Measurements from ENCODE around the gene HOXA7. TPM values are rescaled to one million over a fixed set of nuclear protein-coding genes. Genes with fewer than 3 reads are reported as not detected.

HOXA7 gene
- polyA plus RNA-seq, 1 of the 3 experiments (the other 2 are of a cell fraction), result not detected

DNA sequence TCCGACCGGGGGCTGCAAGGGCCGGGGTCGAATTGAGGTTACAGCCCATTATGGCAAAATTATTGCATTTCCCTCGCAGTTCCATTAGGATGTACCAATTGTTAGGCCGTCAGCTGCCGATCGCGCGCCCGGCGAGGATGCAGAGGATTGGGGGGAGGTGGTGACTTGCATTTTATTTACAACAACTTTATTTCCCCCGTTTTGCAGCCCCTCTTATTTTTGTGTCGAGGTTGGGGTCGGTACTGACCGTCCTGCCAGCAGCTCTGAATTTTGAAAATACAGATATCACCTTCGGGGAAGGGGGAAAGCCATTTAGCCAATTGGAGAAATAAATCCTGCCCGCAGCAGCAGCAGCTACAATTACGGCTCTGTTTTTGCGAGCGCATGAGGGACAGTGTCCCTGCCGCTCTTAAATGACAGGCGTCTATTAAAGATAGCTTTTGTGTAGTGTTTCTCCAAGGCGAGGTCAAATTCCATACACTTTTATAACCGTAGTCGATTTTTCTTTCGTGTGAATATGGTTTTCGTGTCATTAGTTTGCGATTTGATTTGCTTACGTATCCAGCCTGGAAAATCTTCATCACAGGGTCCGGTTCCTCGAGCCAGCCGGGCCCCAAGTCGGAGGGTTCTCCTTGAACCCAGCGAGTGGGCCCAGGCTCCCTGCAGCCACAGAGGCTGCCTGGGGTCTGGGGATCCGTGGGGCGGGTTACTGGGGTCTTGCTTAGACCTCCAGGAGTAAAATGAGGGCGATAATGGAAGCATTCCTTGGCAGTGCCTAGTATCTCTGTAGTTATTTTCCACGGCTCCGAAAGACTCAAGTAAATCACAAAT, 12.3 kb downstream of the HOXA7 start:
- Histone ChIP-seq H3K9ac (no peak overlapping the region), H3K9me3 (no peaks in the 10 kb centered on the region), H3K4me1 (ENCODE audit: control insufficient read depth in 1 of 2, insufficient read depth in 2 of 2, low read depth in 1 of 2, low read length in 1 of 2) (peaks cover 11 to 12% of the 10 kb centered on the region in 2 experiments; a peak in 1 of 4 replicates), H4K20me1 (ENCODE audit: insufficient read depth) (no peaks in the 10 kb centered on the region), H3K27me3 (ENCODE audit: insufficient read depth) (peaks cover 100% of the 10 kb centered on the region), H3K9me2 (no peaks in the 10 kb centered on the region), H3K4me3 (ENCODE audit: low read depth in 2 of 2, low read length in 1 of 2) (peak overlapping the region; percentile 17 to 31; a peak in 2 of 4 replicates), H3K79me2 (ENCODE audit: insufficient read depth) (no peaks in the 10 kb centered on the region), H3F3A (replicated peaks; ENCODE audit: insufficient read depth) (no peaks in the 10 kb centered on the region), H2AFZ (ENCODE audit: low read depth) (no peak overlapping the region), H3K36me3 (replicated peaks in 1 of 2; ENCODE audit: control insufficient read depth in 1 of 2, insufficient read depth in 2 of 2, low read length in 1 of 2) (no peaks in the 10 kb centered on the region), H3K27ac (ENCODE audit: low read depth in 2 of 2, low read length in 1 of 2) (no peak overlapping the region), H3K4me2 (peak overlapping the region; percentile 42)
- DNase-seq, result no peak
- TF ChIP-seq EZH2phosphoT487 (IDR thresholded peaks at IDR 0.05; ENCODE audit: borderline replicate concordance, low read depth), result 0 out of 2 replicates have a peak, but pooled peaks have one; percentile 23
- TF ChIP-seq SIN3A (IDR thresholded peaks at IDR 0.05; ENCODE audit: borderline replicate concordance, low read depth, low read length), result no peak
- TF ChIP-seq, protein P1, sequence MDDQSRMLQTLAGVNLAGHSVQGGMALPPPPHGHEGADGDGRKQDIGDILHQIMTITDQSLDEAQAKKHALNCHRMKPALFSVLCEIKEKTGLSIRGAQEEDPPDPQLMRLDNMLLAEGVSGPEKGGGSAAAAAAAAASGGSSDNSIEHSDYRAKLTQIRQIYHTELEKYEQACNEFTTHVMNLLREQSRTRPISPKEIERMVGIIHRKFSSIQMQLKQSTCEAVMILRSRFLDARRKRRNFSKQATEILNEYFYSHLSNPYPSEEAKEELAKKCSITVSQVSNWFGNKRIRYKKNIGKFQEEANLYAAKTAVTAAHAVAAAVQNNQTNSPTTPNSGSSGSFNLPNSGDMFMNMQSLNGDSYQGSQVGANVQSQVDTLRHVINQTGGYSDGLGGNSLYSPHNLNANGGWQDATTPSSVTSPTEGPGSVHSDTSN (IDR thresholded peaks at IDR 0.05), result no peak
- TF ChIP-seq MXI1 (IDR thresholded peaks at IDR 0.05; ENCODE audit: low read depth, low read length), result no peak
- 15% methylated on average over 38 of the region's 40 CpGs for WGBS (ENCODE audit: low lambda C conversion rate)
- ChIA-PET POLR2A (interaction anchor here (0.6 kb wide), 1 partner anchor 13 kb away, joined by 3 read pairs; no protein-coding TSS in a partner anchor), CTCF (interaction anchor here (0.6 to 10.9 kb wide), 36 partner anchors 8 to 1292 kb away, joined by 3 to 270 read pairs (median 4); partner anchors contain the start of genes HOXA10, HOXA11, HOXA3 and HOXA4)

DNA sequence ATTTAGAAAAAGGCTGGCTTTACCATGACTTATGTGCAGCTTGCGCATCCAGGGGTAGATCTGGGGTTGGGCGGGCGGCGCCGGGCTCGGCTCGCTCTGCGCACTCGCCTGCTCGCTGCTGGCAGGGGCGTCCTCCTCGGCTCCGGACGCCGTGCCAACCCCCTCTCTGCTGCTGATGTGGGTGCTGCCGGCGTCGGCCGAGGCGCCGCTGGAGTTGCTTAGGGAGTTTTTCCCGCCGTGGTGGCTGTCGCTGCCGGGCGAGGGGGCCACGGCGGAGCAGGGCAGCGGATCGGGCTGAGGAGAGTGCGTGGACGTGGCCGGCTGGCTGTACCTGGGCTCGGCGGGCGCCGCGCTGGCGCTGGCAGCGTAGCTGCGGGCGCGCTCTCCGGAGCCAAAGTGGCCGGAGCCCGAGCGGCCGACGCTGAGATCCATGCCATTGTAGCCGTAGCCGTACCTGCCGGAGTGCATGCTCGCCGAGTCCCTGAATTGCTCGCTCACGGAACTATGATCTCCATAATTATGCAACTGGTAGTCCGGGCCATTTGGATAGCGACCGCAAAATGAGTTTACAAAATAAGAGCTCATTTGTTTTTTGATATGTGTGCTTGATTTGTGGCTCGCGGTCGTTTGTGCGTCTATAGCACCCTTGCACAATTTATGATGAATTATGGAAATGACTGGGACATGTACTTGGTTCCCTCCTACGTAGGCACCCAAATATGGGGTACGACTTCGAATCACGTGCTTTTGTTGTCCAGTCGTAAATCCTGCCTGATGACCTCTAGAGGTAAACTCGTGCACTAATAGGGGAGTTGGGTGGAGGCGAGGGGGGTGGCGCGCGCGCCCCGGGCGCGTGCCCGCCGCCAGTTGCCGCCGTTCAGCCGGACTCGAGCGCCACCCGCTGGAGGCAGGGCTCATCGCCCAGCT, 13.2 kb downstream of the HOXA7 start, which contains the start of gene HOXA5:
TSS of gene HOXA5 (minus strand) at position 659 of the 927 bp plus-strand sequence. CDS start at position 585, 74 bp downstream.
- ChIA-PET CTCF (interaction anchor here (0.6 to 10.9 kb wide), 37 partner anchors 8 to 1291 kb away, joined by 3 to 270 read pairs (median 4); partner anchors contain the start of genes HOXA10, HOXA11, HOXA3 and HOXA4), POLR2A (no interaction called here)
- Histone ChIP-seq H3K36me3 (replicated peaks in 1 of 2; ENCODE audit: control insufficient read depth in 1 of 2, insufficient read depth in 2 of 2, low read length in 1 of 2) (no peaks in the 10 kb centered on the region), H4K20me1 (ENCODE audit: insufficient read depth) (no peaks in the 10 kb centered on the region), H2AFZ (ENCODE audit: low read depth) (no peak within 1 kb of the TSS), H3K4me1 (ENCODE audit: control insufficient read depth in 1 of 2, insufficient read depth in 2 of 2, low read depth in 1 of 2, low read length in 1 of 2) (peaks cover 11 to 12% of the 10 kb centered on the region in 2 experiments; a peak in 1 of 4 replicates), H3K9me3 (no peaks in the 10 kb centered on the region), H3K9ac (no peak within 1 kb of the TSS), H3K4me3 (ENCODE audit: low read depth in 2 of 2, low read length in 1 of 2) (peak within 1 kb of the TSS; percentile 17 to 31; a peak in 2 of 4 replicates), H3K79me2 (ENCODE audit: insufficient read depth) (no peaks in the 10 kb centered on the region), H3K4me2 (peak within 1 kb of the TSS; percentile 42), H3K27ac (ENCODE audit: low read depth in 2 of 2, low read length in 1 of 2) (no peak within 1 kb of the TSS), H3K27me3 (ENCODE audit: insufficient read depth) (peaks cover 100% of the 10 kb centered on the region), H3F3A (replicated peaks; ENCODE audit: insufficient read depth) (no peaks in the 10 kb centered on the region), H3K9me2 (no peaks in the 10 kb centered on the region)
- peak; percentile 92 for DNase-seq
- WGBS (ENCODE audit: low lambda C conversion rate), result 6% methylated on average over 56 of the region's 86 CpGs
- TF ChIP-seq, protein P2, sequence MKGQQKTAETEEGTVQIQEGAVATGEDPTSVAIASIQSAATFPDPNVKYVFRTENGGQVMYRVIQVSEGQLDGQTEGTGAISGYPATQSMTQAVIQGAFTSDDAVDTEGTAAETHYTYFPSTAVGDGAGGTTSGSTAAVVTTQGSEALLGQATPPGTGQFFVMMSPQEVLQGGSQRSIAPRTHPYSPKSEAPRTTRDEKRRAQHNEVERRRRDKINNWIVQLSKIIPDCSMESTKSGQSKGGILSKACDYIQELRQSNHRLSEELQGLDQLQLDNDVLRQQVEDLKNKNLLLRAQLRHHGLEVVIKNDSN (IDR thresholded peaks at IDR 0.05; ENCODE audit: borderline replicate concordance, low read depth), result peak; percentile 37; the same call in 1 of the 2 replicates
- 0 out of 2 replicates have a peak, but pooled peaks have one; percentile 16 for TF ChIP-seq EZH2phosphoT487 (IDR thresholded peaks at IDR 0.05; ENCODE audit: borderline replicate concordance, low read depth)
- no peak for TF ChIP-seq TEAD4 (IDR thresholded peaks at IDR 0.05; ENCODE audit: borderline replicate concordance, insufficient read depth)
- peak; percentile 28; the same call in 1 of the 2 replicates for TF ChIP-seq SMC3 (IDR thresholded peaks at IDR 0.05; ENCODE audit: low read depth, low read length)
- no peak for TF ChIP-seq JUND (IDR thresholded peaks at IDR 0.05)
- TF ChIP-seq, protein P1 (IDR thresholded peaks at IDR 0.05), result no peak
- TF ChIP-seq RAD21 (IDR thresholded peaks at IDR 0.05; ENCODE audit: low read length), result peak; percentile 63
- TF ChIP-seq, protein P3, sequence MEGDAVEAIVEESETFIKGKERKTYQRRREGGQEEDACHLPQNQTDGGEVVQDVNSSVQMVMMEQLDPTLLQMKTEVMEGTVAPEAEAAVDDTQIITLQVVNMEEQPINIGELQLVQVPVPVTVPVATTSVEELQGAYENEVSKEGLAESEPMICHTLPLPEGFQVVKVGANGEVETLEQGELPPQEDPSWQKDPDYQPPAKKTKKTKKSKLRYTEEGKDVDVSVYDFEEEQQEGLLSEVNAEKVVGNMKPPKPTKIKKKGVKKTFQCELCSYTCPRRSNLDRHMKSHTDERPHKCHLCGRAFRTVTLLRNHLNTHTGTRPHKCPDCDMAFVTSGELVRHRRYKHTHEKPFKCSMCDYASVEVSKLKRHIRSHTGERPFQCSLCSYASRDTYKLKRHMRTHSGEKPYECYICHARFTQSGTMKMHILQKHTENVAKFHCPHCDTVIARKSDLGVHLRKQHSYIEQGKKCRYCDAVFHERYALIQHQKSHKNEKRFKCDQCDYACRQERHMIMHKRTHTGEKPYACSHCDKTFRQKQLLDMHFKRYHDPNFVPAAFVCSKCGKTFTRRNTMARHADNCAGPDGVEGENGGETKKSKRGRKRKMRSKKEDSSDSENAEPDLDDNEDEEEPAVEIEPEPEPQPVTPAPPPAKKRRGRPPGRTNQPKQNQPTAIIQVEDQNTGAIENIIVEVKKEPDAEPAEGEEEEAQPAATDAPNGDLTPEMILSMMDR (IDR thresholded peaks at IDR 0.05), result peak; percentile 85

All from SK-N-SH (cell line).